HG03097 (cell line): Measurements from ENCODE around the gene SUCLG2.

Experiments
- ATAC-seq: cut with Tn5 transposase; IDR thresholded peaks from one replicate; pipeline ENCODE4 v1.9.1; 2021; ENCODE audit not compliant: unreplicated experiment, low FRiP score

SUCLG2 gene

GRCh38 chr3:67462187-67462586 is 192.2 kb downstream of the SUCLG2 start:
- ATAC-seq: no peak

- ATAC-seq: no peak
These were observed 192.7 kb downstream of the SUCLG2 start for GRCh38 chr3:67461667-67462142.

- ATAC-seq: no peak
These were observed 193.4 kb downstream of the SUCLG2 start for GRCh38 chr3:67460841-67461510.

DNA sequence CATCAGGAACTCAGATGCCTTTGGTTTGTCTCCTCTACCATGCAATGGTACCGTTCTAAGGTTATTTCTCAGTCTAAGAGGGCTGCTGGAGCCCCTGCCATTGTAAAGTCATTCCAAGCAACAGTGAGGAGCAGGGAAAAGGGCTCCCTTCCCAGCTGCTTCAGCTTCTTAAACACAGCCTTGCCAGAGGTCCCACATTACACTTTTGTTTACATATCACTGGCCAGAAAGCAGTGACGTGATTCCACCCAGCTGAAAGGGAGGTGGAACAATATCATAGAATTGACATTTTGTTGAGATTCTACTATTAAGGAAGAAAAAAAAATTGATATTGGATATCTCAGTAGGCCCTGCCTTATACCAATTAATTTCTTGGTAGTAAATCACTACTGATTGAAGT is 194.6 kb downstream of the SUCLG2 start:
- ATAC-seq: no peak

- no peak for ATAC-seq
These were observed 195.4 kb downstream of the SUCLG2 start for GRCh38 chr3:67458896-67459530.

GRCh38 chr3:67458408-67458807 is 196.0 kb downstream of the SUCLG2 start:
- no peak for ATAC-seq

DNA sequence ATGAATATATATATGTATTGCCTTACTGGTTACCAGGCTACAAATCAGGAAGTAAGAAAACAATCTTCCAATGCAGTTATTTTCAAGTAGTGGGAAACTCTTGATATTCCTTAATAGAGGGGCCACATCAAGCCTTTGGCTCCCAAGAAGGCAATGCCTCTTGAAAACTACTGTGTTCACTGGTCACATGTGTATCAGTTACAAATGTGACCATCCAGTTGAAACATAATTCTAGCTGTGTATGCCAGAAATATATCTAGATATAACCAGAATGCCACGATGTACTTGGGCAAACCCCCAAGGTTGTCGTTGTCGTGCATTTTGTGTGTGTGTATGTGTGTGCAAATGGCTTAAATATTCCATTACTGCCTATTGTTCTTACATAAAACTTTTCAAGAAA is 200.8 kb downstream of the SUCLG2 start:
- ATAC-seq: no peak

- no peak for ATAC-seq
These were observed 204.3 kb downstream of the SUCLG2 start for GRCh38 chr3:67450153-67450552.

DNA sequence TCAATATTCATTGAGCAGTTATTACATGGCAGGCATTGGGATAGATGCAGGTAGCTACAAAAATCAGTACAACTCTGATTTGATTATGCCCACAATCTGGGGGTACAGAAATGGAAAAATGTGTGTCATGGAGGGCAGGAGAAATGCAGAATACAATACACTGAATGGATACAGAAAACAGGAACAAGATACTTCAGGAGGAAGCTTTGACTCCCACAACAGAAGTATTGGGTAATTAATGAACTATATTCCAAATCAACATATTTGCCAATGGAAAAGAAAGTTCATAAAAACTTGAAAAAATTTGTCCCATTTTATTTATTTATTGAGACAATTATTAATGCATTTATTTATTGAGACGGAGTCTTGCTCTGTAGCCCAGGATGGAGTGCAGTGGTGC is 207.0 kb downstream of the SUCLG2 start:
- no peak for ATAC-seq

- no peak for ATAC-seq
These were observed 216.6 kb downstream of the SUCLG2 start for GRCh38 chr3:67437789-67438188.

DNA sequence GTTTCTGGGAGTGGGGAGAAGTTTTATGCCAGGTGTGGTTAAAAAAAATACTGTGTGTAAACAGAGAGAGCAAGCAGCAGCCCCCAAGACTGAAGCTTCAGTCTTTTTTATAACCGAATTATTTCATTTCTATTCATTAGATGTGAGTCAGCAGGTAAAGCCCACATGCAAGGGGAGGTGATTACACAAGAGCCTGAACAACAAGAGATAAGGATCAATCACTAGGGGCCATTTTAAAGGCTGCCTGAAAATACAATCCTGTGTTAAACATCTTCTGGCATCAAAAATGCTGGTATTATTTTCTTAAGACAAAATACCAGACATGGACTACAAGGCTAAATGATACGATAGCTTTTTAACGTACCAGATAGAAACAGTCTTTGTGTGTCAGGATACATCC is 217.3 kb downstream of the SUCLG2 start:
- ATAC-seq: no peak

GRCh38 chr3:67433109-67433508 is 221.3 kb downstream of the SUCLG2 start:
- ATAC-seq: no peak

DNA sequence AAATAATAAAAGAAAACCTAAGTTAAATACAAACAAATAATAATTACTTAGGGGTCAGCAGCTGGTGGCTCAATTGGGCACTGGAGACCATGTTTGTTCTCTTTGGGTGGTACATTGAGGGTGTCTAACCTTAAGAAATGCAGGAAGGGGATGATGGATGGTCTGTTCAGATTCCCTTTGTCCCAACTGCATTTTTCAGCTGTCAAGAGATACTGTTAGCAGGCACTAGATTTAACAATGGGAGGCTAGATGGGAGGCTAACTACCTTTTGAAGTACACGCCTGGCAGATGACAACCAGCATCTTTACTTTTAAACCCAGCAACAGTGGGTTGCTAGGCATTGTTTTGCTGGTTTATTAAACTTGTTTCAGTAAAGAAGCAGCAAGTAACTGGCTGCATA is 222.5 kb downstream of the SUCLG2 start:
- ATAC-seq: no peak

DNA sequence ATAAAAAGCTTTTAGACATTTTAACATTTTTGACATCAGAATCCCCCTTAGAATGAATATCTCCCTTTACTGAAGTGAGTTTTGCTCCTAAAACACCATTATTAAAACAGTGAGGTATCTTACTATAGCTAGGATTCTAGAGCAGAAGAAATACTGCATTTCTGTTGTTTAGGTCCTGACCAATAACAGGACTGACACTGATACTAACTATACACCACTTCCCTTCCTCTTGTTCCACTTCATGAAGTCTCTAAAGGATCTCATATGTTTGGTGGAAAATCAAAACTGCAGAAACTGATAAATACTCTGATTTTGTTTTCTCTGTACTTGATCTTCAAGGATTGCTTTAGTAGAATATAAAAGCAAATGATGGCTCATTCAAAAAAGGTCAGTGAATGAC is 230.7 kb downstream of the SUCLG2 start:
- ATAC-seq: no peak

- no peak for ATAC-seq
These were observed 232.5 kb downstream of the SUCLG2 start for GRCh38 chr3:67421912-67422311.

- ATAC-seq: no peak
These were observed 234.6 kb downstream of the SUCLG2 start for GRCh38 chr3:67419779-67420178.

- no peak for ATAC-seq
These were observed 235.2 kb downstream of the SUCLG2 start for GRCh38 chr3:67419218-67419529.

DNA sequence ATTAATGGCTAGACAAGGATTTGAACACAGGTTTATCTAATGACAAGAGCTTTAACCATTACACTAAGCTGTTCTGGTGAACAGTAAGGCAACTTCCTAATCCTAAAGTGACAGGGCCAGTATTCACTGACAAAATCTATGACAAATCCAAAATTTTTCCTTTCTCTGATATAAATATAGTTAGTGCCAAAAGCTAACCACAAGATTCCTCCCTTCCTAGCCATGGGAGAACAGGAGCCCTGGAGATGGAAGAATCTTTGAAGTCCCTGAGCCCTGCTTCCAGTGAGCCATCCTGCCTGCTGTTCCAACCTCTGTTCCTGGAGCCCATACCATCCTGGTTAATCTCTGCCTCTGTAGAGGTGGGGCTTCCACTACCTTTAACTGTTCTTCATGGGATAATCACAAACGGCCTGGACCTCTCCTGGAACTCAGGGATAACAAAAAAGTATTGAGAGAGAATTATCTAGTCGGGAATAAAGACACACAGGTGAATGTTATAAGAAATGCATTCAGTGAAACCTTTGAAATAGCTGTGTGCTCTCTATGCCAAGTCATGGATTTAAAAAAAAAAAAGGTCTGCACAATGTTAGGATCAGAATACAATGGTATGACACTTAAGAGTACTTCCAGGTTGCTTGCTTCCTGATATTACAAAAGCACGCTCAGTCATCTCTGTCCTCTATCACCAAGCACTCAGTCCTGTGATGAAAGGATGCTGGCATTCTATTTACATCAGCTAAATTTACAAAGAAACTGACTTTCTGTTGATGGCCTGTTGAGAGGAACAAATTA is 235.8 kb downstream of the SUCLG2 start:
- ATAC-seq: no peak

DNA sequence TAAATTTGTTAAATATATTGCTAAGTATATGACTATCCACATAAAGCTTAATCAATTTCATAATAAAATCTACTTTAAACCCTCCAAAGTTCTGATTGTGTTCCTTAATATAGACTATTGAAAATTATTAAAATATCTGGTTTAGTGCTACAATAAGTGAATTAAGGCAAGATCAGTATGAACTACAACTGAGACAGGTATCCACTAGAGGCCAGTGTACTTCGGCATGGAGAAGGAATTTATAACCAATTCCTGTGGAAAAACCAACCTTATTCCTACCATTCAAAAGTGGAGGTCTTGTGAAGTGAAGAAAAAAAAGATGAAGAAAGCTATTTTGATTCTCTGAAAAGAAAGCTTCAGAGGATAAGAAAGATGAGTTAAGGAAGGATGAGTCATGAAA is 237.7 kb downstream of the SUCLG2 start:
- ATAC-seq: no peak

DNA sequence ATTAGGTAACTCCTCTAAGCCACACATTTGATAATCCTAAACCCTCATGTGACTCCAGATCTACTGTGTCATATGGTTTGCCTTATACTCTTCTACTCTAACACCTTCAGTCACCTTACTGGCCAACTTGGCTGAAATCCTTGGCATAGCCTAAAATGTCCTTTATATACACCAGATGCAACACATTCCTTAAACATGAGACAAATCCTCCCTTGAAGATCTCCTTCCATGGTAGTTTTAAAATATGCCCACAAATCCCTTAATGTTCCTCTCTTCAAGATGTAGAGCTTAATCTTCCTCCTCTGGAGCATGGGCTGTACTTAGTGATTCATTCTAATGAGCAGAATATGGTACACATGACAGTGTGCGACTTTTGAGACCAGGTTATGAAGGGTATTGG is 238.9 kb downstream of the SUCLG2 start:
- no peak for ATAC-seq

GRCh38 chr3:67414740-67415139 is 239.7 kb downstream of the SUCLG2 start:
- ATAC-seq: no peak

DNA sequence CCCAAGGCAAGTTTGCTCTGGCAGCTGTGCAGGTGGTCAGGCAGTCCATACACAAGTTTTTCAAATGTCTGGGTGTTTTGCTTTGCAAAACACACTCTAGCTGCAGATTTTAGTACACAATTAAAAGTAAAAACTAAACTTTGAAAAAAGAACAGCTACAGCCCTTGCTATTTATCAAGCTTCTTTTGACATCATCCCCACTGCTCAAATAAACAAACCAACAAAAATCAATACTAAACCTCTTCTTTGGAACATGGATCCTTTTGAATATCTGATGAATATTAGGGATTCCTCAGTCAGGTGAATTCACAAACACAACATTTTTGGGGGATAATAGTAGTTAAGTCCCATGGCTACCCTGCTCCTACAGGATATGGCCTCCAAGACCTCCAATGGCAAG is 249.2 kb downstream of the SUCLG2 start:
- no peak for ATAC-seq
